Endothelial cell of umbilical vein (primary cell): ENCODE measurements around the gene KCNMB3. TPM values are rescaled to one million over a fixed set of nuclear protein-coding genes. Genes with fewer than 3 reads are reported as not detected.

Source experiments
- BruUV-seq: library from RNA; stranded (reverse); fragments of 400-500 nt; replicated peaks from 2 replicates; lab custom pipeline; 2021; lab: Mats Ljungman, UMichigan
- CTCF ChIA-PET: fragments of 300-600, 350-600 bp; sonication (Branson Sonifier 250); formaldehyde crosslinking; loops from one replicate; lab custom pipeline; 2021; ENCODE audit warnings: antibody characterized with exemption, inconsistent platforms; lab: Charles Lee
- POLR2A ChIA-PET: fragments of 300-600, 350-600 bp; sonication (Branson Sonifier 250); formaldehyde crosslinking; loops from one replicate; lab custom pipeline; 2021; ENCODE audit warnings: antibody characterized with exemption, inconsistent platforms; lab: Charles Lee
- DNase-seq: peaks from one replicate; pipeline ENCODE4 v3.0.0-alpha.2; 2011; ENCODE audit warnings: low read depth, low spot score
- FAIRE-seq: peaks from 2 replicates; lab custom pipeline; 2011; peaks lifted over from hg19 to GRCh38; lab: Jason Lieb, UNC
- H2AFZ ChIP-seq: 2 replicates; pipeline ENCODE4 v1.6.0; 2012; ENCODE audit warnings: low read depth, low read length, control low read depth, inconsistent platforms
- H3K27ac ChIP-seq: 2 replicates; pipeline ENCODE4 v1.5.1; 2011; ENCODE audit warnings: low read depth, mild to moderate bottlenecking, control low read depth, low read length, moderate library complexity; ENCODE audit not compliant: insufficient read depth
- H3K27me3 ChIP-seq, 2 experiments: 2 replicates each; pipeline versions ENCODE4 v1.6.0 to v1.6.1; 2011; ENCODE audit warnings: low read length in 2 of 2, mixed read lengths in 1 of 2; ENCODE audit not compliant: control insufficient read depth in 2 of 2, insufficient read depth in 2 of 2
- H3K36me3 ChIP-seq, 2 experiments: 2 replicates in 1 of 2; 3 replicates in 1 of 2; pipeline ENCODE4 v1.5.1; 2011; ENCODE audit warnings: low read length in 2 of 2, mild to moderate bottlenecking in 1 of 2, moderate library complexity in 1 of 2; ENCODE audit not compliant: control insufficient read depth in 2 of 2, insufficient read depth in 2 of 2; ENCODE audit errors: extremely low read depth in 1 of 2
- H3K4me1 ChIP-seq: 3 replicates; pipeline ENCODE4 v1.5.1; 2011; ENCODE audit warnings: mild to moderate bottlenecking, low read length; ENCODE audit not compliant: control insufficient read depth, insufficient read depth; ENCODE audit errors: extremely low read depth
- H3K4me2 ChIP-seq: 2 replicates; pipeline ENCODE4 v1.6.1; 2011; ENCODE audit warnings: low read length, control low read depth, mixed read lengths; ENCODE audit not compliant: insufficient read depth
- H3K4me3 ChIP-seq, 3 experiments: fragments of 200-600 bp in 1 of 3; sonication (generic), shearing (Covaris generic) in 1 of 3; replicated peaks in 1 of 3; 2 replicates each; pipeline ENCODE4 v1.5.1; 2011 to 2016; ENCODE audit warnings: control low read depth in 3 of 3, low read length in 3 of 3, mild to moderate bottlenecking in 2 of 3, inconsistent platforms in 1 of 3, low read depth in 1 of 3, moderate library complexity in 1 of 3; ENCODE audit not compliant: insufficient read depth in 1 of 3
- H3K79me2 ChIP-seq: 2 replicates; pipeline ENCODE4 v1.6.0; 2012; ENCODE audit warnings: low read length, inconsistent platforms; ENCODE audit not compliant: control insufficient read depth, insufficient read depth
- H3K9ac ChIP-seq: replicated peaks from 2 replicates; pipeline ENCODE3; 2011; ENCODE audit warnings: low read length, control low read depth; ENCODE audit not compliant: insufficient read depth; ENCODE audit errors: extremely low read depth
- H3K9me1 ChIP-seq: replicated peaks from 3 replicates; pipeline ENCODE4 v1.6.0; 2011; ENCODE audit warnings: mild to moderate bottlenecking, low read length; ENCODE audit not compliant: control insufficient read depth, insufficient read depth; ENCODE audit errors: extremely low read depth
- H3K9me3 ChIP-seq: replicated peaks from 2 replicates; pipeline ENCODE4 v1.5.1; 2012; ENCODE audit warnings: low read length, inconsistent platforms; ENCODE audit not compliant: control insufficient read depth, insufficient read depth
- H4K20me1 ChIP-seq: replicated peaks from 2 replicates; pipeline ENCODE3; 2011; ENCODE audit warnings: mild to moderate bottlenecking, low read length; ENCODE audit not compliant: control insufficient read depth, insufficient read depth; ENCODE audit errors: extremely low read depth
- CTCF ChIP-seq, 2 donors: IDR thresholded peaks; 1 replicate in 1 of 2; 2 replicates in 1 of 2; pipeline ENCODE4 v1.5.1; 2011; ENCODE audit warnings: low read length in 2 of 2, mild to moderate bottlenecking in 2 of 2, moderate library complexity in 2 of 2, control low read depth in 1 of 2, inconsistent platforms in 1 of 2, low read depth in 1 of 2; ENCODE audit not compliant: insufficient read depth in 1 of 2; ENCODE audit errors: extremely low read depth in 1 of 2
- FOS ChIP-seq: IDR thresholded peaks from 2 replicates; pipeline ENCODE4 v1.6.1; 2011; ENCODE audit warnings: mild to moderate bottlenecking, low read length, moderate library complexity, borderline replicate concordance; ENCODE audit not compliant: insufficient read depth
- GATA2 ChIP-seq: IDR thresholded peaks from 2 replicates; pipeline ENCODE4 v1.7.0; 2011; ENCODE audit warnings: low read depth, mild to moderate bottlenecking, moderate library complexity, mixed read lengths, low read length; ENCODE audit not compliant: insufficient read length, insufficient read depth
- JUN ChIP-seq: IDR thresholded peaks from 2 replicates; pipeline ENCODE4 v1.6.1; 2011; ENCODE audit warnings: borderline replicate concordance, low read depth; ENCODE audit not compliant: insufficient read length, insufficient read depth
- MYC ChIP-seq: IDR thresholded peaks from one replicate; pipeline ENCODE4 v1.6.1; 2011; ENCODE audit warnings: mild to moderate bottlenecking, low read depth, low read length
- POLR2A ChIP-seq: IDR thresholded peaks from 2 replicates; pipeline ENCODE4 v1.6.1; 2012; ENCODE audit warnings: low read depth, mild to moderate bottlenecking, control low read depth, low read length
- POLR2AphosphoS5 ChIP-seq: IDR thresholded peaks from 2 replicates; pipeline ENCODE4 v1.6.1; 2012; ENCODE audit warnings: low read depth, mild to moderate bottlenecking, control low read depth, low read length, moderate library complexity; ENCODE audit not compliant: insufficient read depth
- dilution Hi-C: fragments of 300-500 bp; cut with MboI; formaldehyde crosslinking; loops from one replicate; pipeline ENCODE4 v1.15.0; 2019; ENCODE audit warnings: low sequenced_read_pairs; ENCODE audit not compliant: extremely low pct_ligation_motif_present
- intact Hi-C: fragments of 100-400 bp; cut with micrococcal nuclease; formaldehyde crosslinking; loops from one replicate; pipeline ENCODE4 v1.10.0; 2022
- polyA plus RNA-seq, 4 experiments: library from polyadenylated mRNA; depleted of rRNA in 3 of 4; stranded (reverse) in 3 of 4; unstranded in 1 of 4; fragments of >200 nt; gene quantifications; 2 replicates each; pipeline versions ENCODE4 v1.2.1 to v1.2.3, GENCODE V29; 2011 to 2012; ENCODE audit warnings: missing spikeins in 1 of 4
- total RNA-seq: library from RNA; stranded (reverse); gene quantifications from 2 replicates; pipeline ENCODE4 v1.2.3, GENCODE V29; 2021
- TF ChIP-seq, protein P1 (sequence below): IDR thresholded peaks from 2 replicates; pipeline ENCODE4 v1.6.1; 2011; ENCODE audit not compliant: insufficient read depth, insufficient read length

The KCNMB3 gene
- total and polyA plus RNA-seq, 2 donors (not counting 3 experiments of a cell fraction or from before 2014, with no cell fraction given) = 1.2 to 1.7 TPM

GRCh38 chr3:179276743-179277142, 25.8 kb upstream of the KCNMB3 start:
- no TSS peak for BruUV-seq

More at GRCh38 chr3:179276743-179277142, 25.8 kb upstream of the KCNMB3 start:
- no peaks in the 10 kb centered on the region for H3K79me2 ChIP-seq
- intact Hi-C loops (no loop called here), dilution Hi-C loops (no loop called here)
- H3K27ac ChIP-seq = no peak overlapping the region
- H3K4me2 ChIP-seq = no peak overlapping the region
- no peak overlapping the region for H3K4me3 ChIP-seq
- TF ChIP-seq MYC = no peak
- TF ChIP-seq GATA2 = no peak
- TF ChIP-seq JUN = no peak
- TF ChIP-seq CTCF (IDR thresholded peaks at IDR 0.05; ENCODE audit: extremely low read depth in 1 of 2, insufficient read depth in 1 of 2, low read depth in 1 of 2, low read length in 2 of 2) = no peak
- TF ChIP-seq, protein P1, sequence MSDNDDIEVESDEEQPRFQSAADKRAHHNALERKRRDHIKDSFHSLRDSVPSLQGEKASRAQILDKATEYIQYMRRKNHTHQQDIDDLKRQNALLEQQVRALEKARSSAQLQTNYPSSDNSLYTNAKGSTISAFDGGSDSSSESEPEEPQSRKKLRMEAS = no peak
- no peak for TF ChIP-seq POLR2A
- no peak for TF ChIP-seq FOS
- no peak for TF ChIP-seq POLR2AphosphoS5
- DNase-seq (no peak), FAIRE-seq (no peak)
- H3K9me1 ChIP-seq = no peaks in the 10 kb centered on the region
- ChIA-PET POLR2A (no interaction called here), CTCF (interaction anchor here (0.7 to 1.9 kb wide), 3 partner anchors 39 to 262 kb away, joined by 3 to 6 read pairs (median 4); no protein-coding TSS in a partner anchor)
- H2AFZ ChIP-seq = no peak overlapping the region
- no peak overlapping the region for H3K9ac ChIP-seq
- peaks cover 4 to 5% of the 10 kb centered on the region in 2 experiments for H3K27me3 ChIP-seq
- no peaks in the 10 kb centered on the region for H3K4me1 ChIP-seq
- no peaks in the 10 kb centered on the region for H4K20me1 ChIP-seq
- H3K9me3 ChIP-seq = no peaks in the 10 kb centered on the region
- no peaks in the 10 kb centered on the region for H3K36me3 ChIP-seq
